GM12891 (cell line): ENCODE results near the gene CTH.
A peak's percentile ranks its signal among the peaks of the same experiment; 100 is the strongest.
"Not testable (repeated sequence)": the region's sequence is repeated elsewhere in the genome, so short reads cannot be mapped to it uniquely, and the experiment has no call there.

Experiments
- DNase-seq: peaks from one replicate; pipeline ENCODE4 v3.0.0; 2011; ENCODE audit warnings: low spot score; ENCODE audit not compliant: insufficient read length
- FAIRE-seq: peaks from 2 replicates; lab custom pipeline; 2011; peaks lifted over from hg19 to GRCh38; lab: Jason Lieb, UNC
- PAX5 ChIP-seq: IDR thresholded peaks from 2 replicates; pipeline ENCODE4 v1.6.1; 2011; ENCODE audit warnings: low read length, moderate library complexity, mild to moderate bottlenecking; ENCODE audit not compliant: insufficient read depth, severe bottlenecking
- POLR2A ChIP-seq: IDR thresholded peaks from 2 replicates; pipeline ENCODE4 v1.6.1; 2011; ENCODE audit warnings: low read depth, low read length, control low read depth
- POLR2AphosphoS5 ChIP-seq: IDR thresholded peaks from 2 replicates; pipeline ENCODE4 v1.6.1; 2011; ENCODE audit warnings: low read depth, low read length, control low read depth
- POU2F2 ChIP-seq: IDR thresholded peaks from 2 replicates; pipeline ENCODE4 v1.6.1; 2011; ENCODE audit warnings: low read depth, mild to moderate bottlenecking, control low read depth, low read length, moderate library complexity
- SPI1 ChIP-seq: IDR thresholded peaks from 2 replicates; pipeline ENCODE4 v1.6.1; 2011; ENCODE audit warnings: low read depth, low read length, control low read depth
- TAF1 ChIP-seq: IDR thresholded peaks from 2 replicates; pipeline ENCODE4 v1.6.1; 2011; ENCODE audit warnings: low read depth, low read length, control low read depth

The CTH gene

DNA sequence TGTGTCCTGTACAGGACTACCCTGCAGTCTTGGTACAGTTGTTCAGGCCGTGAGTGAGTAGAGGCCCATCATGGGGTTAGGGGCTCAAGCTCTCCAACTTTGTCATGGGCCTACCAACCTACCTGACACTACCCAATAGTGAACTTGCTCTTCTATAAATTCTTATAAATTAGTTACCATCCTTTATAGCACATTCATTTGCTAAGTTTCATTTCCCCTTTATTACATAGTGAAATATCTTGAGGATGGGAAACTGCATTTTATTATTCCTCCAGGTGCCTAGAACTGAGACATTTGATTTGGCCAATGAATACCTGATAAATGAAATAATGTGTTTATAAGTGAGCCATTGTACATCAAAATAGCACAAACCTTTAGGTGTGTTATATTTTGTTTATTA is 9.1 kb upstream of the CTH start:
- FAIRE-seq (peak; percentile 9), DNase-seq (no peak)
- TF ChIP-seq POLR2A (no peak), SPI1 (peak; percentile 75)

DNA sequence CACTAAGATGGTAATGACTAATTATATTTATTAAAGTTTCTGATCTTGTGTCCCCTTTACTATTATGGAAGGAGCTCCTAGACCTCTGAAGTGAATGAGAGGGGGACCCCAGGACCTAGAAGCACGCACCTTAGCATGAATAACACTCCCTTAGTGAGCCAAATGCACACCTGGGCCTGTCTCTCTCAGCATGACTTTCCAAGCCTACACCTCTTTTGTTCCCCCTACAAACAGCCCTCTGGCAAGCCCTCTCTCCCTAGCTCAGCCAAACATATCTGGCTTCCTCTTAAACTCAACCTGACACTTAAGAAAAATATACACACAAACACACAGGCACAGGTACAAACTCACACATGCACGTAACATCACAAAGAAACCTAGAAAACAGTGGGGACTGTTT is 7.3 kb upstream of the CTH start:
- DNase-seq (no peak), FAIRE-seq (no peak)

DNA sequence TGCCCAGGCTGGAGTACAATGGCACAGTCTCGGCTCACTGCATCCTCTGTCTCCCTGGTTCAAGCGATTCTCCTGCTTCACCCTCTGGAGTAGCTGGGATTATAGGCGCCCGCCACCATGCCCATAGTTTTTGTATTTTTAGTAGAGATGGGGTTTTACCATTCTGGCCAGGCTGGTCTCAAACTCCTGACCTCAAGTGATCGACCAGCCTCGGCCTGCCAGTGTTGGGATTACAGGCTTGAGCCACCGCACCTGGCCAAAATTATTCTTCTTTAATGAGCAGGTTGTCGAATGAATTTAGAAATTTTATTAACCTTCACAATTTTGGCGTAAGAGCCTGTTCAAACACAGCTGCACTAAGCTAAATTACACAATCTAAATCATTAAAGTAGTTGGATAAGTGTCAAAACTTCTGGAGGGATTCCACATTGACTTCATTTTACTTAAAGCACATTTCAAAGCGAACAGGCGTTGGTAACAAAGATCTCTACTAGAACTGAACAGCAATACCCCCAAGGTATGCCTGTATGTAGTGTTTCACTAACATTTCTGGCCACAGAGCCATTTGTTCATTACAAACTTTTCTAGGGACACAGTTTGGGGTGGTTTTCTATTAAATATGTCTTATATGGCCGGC is 5.2 kb upstream of the CTH start:
- no peak for FAIRE-seq
- TF ChIP-seq POLR2AphosphoS5 = no peak
- TF ChIP-seq SPI1 = no peak
- no peak for TF ChIP-seq TAF1
- TF ChIP-seq PAX5 = no peak
- TF ChIP-seq POU2F2 = no peak
- no peak for TF ChIP-seq POLR2A
- DNase-seq = no peak

More for the DNA sequence above, 7.3 kb upstream of the CTH start:
- no peak for TF ChIP-seq POU2F2
- no peak for TF ChIP-seq POLR2A
- no peak for TF ChIP-seq PAX5
- TF ChIP-seq TAF1 = no peak

DNA sequence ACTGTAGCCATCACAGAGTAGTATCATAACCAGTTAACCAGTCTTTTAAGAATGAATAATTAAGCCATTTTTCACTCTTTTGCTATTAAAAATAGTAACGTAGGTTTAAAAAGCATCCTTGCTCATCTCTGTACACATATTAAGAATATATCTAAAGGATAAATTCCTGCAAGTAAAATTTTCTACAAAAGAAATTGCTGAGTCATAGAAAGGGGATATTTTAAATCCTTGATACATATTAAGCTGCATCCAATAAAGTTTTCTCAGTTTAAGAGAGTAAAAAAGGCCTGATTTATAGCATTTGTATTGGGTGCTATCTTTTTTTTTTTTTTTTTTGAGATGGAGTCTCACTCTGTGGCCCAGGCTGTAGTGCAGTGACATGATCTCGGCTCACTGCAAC is 1.9 kb upstream of the CTH start:
- DNase-seq = no peak
- TF ChIP-seq TAF1 (no peak), POLR2AphosphoS5 (no peak), POLR2A (no peak), SPI1 (no peak), POU2F2 (no peak), PAX5 (no peak)
- no peak for FAIRE-seq

DNA sequence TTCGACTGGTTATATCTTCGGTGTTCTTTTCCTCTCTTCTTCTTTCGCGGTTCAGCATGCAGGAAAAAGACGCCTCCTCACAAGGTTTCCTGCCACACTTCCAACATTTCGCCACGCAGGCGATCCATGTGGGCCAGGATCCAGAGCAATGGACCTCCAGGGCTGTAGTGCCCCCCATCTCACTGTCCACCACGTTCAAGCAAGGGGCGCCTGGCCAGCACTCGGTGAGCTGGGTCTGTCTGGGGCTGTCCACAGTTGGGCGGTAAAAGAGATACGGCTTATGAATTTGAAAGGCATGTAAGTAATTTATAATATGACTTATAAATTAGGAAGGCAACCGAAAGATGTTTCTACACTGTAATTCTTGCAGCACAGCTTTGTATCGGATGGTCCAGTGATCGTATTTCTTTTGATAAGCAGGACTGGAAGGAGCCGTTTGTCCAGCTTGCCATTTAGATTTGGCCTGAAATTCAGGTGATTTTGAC is 334 bp downstream of the CTH start:
- no peak for FAIRE-seq

DNA sequence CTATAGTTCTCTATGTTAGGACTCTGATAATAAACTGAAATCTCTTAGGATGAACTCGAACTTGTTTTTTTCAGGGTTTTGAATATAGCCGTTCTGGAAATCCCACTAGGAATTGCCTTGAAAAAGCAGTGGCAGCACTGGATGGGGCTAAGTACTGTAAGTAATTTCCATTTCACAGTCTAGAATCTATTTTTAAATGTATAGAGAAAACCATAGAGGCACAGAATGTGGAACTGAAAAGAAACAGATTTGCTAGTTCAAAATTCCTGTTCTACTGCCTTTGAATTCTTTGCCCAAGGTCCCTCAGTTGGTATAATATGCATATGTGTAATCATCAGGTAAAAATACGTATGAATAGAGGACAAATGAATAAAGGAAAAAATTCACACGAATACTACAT is 4.8 kb downstream of the CTH start:
- FAIRE-seq (no peak), DNase-seq (no peak)
- TF ChIP-seq TAF1 (no peak), PAX5 (no peak), SPI1 (peak; percentile 68), POLR2A (no peak)

More for the DNA sequence above, 334 bp downstream of the CTH start:
- DNase-seq = no peak
- no peak for TF ChIP-seq POLR2A
- TF ChIP-seq POU2F2 = no peak
- no peak for TF ChIP-seq SPI1
- TF ChIP-seq TAF1 = no peak
- TF ChIP-seq POLR2AphosphoS5 = no peak
- no peak for TF ChIP-seq PAX5

DNA sequence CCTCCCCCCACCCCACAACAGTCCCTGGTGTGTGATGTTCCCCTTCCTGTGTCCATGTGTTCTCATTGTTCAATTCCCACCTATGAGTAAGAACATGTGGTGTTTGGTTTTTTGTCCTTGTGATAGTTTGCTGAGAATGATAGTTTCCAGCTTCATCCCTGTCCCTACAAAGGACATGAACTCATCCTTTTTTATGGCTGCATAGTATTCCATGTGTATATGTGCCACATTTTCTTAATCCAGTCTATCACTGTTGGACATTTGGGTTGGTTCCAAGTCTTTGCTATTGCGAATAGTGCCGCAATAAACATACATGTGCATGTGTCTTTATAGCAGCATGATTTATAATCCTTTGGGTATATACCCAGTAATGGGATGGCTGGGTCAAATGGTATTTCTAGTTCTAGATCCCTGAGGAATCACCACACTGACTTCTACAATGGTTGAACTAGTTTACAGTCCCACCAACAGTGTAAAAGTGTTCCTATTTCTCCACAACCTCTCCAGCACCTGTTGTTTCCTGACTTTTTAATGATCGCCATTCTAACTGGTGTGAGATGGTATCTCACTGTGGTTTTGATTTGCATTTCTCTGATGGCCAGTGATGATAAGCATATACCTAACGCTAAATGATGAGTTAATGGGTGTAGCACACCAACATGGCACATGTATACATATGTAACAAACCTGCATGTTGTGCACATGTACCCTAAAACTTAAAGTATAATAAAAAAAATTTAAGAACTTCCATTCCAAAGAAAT is 8.1 kb downstream of the CTH start:
- not testable (repeated sequence) for FAIRE-seq, DNase-seq

DNA sequence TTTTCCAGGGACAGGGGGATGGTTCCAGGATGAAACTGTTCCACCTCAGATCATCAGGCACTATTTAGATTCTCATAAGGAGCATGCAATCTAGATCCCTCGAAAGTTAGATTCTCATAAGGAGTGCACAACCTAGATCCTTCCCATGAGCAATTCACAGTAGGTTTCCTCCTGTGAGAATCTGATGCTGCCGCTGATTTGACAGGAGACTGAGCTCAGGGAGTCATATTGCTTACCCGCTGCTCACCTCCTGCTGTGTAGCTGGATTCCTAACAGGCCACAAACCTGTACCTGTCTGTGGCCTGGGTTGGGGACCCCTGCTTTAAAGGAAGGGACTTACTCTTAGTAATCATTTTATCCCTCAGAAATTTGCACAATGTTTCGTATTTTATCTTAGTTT is 9.3 kb downstream of the CTH start:
- no peak for DNase-seq
- no peak for FAIRE-seq
- TF ChIP-seq POU2F2 (no peak), PAX5 (no peak), POLR2A (no peak), TAF1 (no peak), SPI1 (no peak), POLR2AphosphoS5 (no peak)

DNA sequence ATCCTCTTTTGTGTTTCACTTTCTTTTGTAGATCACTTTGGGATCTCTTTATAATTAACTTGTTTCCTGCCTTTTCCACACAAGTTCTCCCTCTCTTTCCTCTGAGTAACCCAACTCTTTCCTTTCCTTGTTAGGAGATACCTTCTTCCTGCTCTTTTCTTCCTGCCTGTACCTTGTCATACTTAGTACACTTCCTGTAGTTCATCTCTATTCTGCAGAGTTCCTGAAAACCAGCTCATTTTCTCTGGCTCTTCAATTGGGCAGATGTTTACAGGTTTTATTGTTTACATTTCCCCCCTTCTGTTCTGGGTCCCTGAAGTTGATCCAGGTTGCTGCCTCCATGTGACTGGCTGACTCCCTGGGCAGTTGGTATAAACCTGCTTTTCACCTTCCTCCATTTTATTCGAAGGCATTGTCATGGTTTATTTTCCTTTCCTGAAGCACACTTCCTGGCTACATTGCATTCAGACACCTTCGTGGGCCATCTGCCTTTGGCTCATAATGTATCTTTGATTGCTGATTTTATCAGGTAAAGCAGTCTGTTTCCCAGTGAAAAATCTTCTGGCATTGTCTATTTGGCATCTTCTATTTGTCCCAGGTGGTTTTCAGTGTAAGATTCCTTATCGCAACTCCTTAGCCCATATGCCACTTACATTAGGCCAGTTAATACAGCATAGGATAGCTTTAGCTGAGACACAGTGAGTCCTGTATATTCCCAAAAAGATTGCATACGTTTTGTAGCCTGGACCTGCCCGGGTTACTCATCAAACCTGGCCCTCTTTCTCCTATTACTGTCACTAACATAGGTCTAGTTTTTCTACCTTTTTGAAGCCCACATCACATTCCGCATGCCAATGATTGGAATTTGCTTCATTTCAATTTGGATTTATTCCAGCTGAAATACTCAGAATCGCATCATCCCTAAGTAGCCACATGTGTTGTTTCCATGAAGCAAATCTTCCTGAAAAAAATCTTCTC is 15.4 kb downstream of the CTH start:
- TF ChIP-seq PAX5 (no peak), POLR2A (no peak), SPI1 (no peak), TAF1 (no peak), POLR2AphosphoS5 (no peak), POU2F2 (no peak)
- DNase-seq = no peak
- FAIRE-seq = no peak

DNA sequence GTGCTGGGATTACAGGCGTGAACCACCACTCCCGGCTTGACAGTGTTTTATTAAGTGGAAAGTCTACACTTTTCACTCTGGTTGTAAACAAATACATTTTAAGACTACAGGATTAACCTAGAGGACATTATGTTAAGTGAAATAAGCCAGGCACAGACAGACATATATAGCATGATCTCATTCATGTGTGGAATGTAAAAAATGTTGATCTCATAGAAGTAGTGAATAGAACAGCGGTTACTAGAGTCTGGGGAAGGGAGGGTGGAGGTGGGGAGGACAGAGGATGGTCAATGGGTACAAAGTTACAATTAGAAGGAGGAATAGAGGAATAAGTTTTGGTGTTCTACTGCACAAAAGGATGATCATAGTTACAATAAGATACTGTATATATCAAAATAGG is 16.9 kb downstream of the CTH start:
- DNase-seq (no peak), FAIRE-seq (no peak)
- TF ChIP-seq PAX5 (no peak), POLR2AphosphoS5 (no peak), POU2F2 (no peak), SPI1 (no peak), TAF1 (no peak), POLR2A (no peak)
